ENCODE results near the gene PTPRD.

DNA sequence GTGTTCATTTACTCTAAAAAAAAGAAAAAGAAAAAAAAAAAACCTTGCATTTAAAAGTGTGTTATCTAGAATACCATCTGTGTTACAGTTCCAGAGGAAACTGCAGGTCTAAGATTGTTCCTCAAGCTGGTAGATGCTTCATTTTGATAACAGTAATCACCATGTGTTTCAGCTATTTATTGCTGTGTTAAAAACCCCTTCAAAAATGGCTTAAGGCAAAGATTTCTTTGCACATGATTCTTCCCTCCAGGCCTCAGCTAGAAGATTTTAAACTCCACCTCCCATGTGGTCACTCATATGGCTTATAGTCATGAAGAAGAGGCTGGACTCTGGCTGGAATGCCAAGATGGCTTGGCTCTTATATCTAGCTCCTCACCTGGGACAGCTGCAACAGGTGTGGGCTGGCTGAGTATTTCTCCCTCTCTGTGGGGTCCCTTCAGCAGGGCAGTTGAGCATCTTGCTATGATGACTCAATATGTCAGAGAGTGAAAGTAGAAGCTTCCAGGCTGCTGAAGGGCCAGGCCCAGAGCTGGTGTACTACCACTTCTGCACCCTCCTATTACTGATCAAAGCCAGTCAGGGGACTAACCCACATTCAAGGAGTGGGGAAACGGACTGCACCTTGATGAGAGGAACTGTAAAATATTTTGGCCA lies 1892.8 kb downstream of the PTPRD start:
- TF ChIP-seq, protein P1, sequence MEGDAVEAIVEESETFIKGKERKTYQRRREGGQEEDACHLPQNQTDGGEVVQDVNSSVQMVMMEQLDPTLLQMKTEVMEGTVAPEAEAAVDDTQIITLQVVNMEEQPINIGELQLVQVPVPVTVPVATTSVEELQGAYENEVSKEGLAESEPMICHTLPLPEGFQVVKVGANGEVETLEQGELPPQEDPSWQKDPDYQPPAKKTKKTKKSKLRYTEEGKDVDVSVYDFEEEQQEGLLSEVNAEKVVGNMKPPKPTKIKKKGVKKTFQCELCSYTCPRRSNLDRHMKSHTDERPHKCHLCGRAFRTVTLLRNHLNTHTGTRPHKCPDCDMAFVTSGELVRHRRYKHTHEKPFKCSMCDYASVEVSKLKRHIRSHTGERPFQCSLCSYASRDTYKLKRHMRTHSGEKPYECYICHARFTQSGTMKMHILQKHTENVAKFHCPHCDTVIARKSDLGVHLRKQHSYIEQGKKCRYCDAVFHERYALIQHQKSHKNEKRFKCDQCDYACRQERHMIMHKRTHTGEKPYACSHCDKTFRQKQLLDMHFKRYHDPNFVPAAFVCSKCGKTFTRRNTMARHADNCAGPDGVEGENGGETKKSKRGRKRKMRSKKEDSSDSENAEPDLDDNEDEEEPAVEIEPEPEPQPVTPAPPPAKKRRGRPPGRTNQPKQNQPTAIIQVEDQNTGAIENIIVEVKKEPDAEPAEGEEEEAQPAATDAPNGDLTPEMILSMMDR (conservative IDR thresholded peaks at IDR 0.05 in 1 of 2, IDR thresholded peaks at IDR 0.05 in 1 of 2; ENCODE audit: extremely low read depth in 1 of 2, insufficient read depth in 1 of 2, low read depth in 1 of 2, low read length in 2 of 2): no peak
- no peak for TF ChIP-seq EZH2 (IDR thresholded peaks at IDR 0.05; ENCODE audit: borderline replicate concordance, low read length)
